GM15510 (cell line): ENCODE results near the gene CLVS2.

Experiments used
- POLR2A ChIP-seq: IDR thresholded peaks from 3 replicates; pipeline ENCODE4 v1.6.1; 2011; ENCODE audit warnings: borderline replicate concordance; ENCODE audit not compliant: insufficient read length; ENCODE audit errors: extremely low read depth

The CLVS2 gene

DNA sequence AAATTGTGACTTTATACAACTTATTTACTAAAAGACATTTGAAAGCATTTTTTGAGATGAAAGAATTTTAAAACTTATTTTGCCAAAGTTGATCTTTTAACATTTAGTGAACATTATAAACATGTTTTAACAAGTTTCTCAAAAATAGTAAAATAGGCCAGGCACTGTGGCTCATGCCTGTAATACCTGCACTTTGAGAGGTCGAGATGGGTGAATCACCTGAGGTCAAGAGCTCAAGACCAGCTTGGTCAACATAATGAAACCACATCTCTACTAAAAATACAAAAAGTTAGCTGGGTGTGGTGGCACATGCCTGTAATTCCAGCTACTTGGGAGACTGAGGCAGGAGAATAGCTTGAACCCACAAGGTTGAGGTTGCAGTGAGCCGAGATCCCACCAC lies 78.6 kb downstream of the CLVS2 start:
- TF ChIP-seq POLR2A = no peak

DNA sequence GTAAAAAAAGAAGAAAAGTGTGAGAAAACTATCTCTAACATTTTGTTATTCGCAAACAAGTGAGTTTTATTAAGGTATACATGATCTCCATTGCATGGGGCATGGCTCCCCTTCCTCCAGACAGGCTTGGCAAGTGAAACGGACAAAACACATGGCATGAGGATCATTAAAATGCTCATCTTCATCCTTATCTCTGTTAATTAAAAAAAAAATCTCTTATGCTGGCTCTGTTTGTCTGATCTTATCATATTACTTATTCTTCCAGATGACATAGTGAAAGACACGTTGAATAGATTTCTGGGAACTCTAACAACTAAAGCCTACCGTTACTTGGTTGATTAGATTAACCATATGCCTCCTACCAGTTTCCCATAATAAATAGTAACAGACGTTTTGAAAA lies 89.4 kb downstream of the CLVS2 start:
- TF ChIP-seq POLR2A = no peak

DNA sequence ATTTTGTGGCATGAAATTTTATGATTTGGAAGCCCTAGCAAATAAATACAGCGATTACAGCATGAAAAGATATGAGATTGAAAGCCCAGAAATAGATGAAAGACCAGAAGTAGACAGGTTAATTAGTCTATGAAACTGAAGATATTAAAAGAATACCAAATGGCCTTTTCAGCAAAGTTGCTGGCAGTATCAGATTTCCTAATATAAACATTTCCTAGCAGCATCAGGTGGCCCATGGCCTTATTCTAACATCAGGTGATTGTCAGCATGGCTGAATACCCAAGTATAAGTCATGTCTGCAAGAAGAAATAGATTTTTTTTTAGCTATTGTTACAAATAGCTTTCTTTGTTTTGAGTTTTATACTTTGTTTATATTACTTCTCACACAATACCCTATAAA lies 93.2 kb downstream of the CLVS2 start:
- TF ChIP-seq POLR2A = no peak

DNA sequence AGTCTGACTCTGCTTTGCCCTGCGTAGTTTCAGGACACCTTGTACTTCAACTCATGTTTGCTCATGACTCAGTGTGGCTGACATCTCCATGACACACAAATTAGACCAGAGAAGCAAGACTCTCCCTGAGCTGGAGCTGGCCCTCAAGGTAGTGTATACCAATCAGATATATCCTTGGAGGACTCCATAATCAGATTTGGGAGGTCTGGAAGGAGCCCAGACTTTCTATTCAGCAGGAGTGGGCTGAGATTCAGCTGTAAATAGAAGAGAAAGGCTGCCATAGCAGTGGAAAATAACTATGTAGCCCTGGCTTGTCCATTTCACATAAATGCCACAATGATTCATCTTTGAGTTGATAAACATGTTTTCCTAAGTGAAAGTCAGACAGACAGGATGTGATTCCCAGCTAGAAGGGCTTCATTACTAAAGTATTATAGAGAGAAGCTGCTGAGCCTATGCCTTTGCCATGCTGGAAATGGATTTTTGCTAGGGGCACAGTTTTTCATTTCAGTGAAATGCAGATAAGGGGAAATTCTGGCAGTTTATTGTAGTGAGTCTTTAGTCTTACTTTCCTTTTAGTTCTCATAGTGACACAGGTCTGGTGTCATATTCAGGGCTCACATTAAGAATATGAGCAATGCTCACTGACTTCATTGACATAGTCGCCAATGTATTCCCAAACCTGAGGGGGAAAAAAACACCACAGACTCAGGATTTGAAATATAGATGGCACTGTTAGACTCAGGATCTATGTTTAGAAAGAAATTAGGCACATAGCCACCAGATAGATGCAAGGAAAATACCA lies 95.3 kb downstream of the CLVS2 start:
- TF ChIP-seq POLR2A = no peak

DNA sequence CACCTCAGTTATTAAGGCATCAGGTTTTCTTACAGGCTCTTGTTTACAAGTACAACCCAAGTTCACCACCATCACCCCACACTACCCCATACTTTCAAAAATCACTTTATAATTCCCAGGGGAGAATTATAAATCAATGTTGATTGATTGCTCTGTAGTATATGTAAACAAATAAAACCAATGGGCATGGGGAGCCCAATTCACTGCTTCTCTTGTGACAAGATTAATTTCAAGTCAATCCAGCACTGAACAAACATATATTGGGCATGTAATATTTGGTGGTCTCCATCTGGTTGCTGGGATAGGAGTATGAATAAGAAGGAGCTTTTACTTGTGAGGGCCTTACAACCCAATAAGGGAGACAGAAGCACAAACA lies 95.8 kb downstream of the CLVS2 start:
- no peak for TF ChIP-seq POLR2A

DNA sequence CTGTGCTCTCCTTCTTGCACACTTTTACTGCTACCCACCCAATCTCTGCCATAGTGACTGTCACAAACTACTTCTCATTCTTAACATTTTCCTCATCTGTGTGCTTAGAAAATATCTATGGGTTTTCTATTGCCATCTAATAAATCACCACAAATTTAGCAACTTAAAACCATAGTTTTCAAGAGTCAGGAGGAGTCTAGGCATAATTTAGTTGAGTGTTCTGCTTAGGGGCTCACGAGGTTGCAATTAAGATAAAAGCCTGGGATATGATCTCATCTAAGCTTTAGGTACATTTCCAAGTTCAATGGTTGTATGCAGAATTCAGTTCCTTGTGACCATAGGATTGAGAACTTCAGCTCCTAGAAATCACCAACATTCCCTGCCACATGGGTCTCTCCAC lies 98.8 kb downstream of the CLVS2 start:
- no peak for TF ChIP-seq POLR2A

DNA sequence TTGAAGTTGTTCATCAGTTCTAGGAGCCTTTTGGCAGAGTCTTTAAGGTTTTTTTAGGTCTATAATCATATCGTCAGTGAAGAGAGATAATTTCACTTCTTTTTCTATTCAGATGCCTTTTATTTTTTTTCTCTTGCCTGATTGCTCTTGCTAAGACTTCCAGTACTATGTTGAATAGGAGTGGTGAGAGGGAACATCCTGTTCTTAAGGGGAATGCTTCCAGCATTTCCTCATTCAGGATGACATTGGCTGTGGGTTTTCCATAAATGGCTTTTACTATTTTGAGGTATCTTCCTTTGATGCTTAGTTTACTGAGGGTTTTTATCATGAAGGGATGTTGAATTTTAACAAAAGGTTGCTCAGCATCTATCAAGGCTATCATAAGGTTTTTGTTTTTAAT lies 109.5 kb downstream of the CLVS2 start:
- no peak for TF ChIP-seq POLR2A

DNA sequence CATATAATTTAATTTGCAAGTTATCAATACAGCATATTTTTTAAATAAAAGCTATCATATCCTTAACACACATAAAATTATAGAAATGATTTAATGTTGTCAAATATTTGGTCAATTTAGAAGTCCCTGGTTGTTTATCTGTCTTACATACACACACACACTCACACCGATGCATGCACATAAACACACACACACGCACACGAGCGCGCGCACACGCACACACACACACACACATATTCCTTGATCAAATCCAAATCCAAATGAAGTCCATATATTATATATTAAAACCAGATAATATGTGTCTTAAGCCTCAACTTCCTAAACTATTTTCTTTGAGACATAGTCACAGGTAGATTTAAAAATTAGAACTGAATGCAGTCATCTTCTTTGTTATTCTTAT lies 120.3 kb downstream of the CLVS2 start:
- TF ChIP-seq POLR2A = no peak

DNA sequence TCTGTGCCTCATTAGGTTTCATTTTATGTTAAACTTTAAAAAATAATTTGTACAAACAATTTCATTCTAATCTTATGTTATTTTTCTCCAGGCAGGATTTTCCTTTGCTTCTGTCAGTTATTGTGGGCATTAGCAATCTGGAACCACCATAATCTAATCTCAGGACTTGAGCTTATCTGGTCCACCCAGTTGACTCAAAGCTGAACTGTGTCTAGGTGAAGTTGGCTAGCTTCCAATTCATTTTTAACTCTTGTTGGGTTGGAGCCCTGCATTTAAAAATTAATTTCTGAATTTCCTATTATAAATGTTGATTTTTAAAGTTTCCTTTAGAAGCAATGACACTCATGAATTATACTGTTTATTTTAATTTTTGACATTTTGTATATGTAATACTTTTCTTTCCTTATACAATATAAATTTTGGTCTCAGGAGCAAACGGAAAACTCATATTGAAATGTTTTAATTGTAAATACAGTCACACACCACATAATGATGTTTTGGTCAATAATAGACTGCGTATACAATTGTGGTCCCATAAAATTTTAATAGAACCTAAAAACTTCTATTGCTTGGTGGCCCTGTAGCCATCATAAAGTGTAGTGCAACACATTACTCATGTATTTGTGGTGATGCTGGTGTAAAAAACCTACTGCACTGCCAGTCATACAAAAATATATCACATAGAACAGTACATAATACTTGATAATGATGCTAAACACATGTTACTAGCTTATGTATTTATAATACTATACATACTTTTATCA lies 121.3 kb downstream of the CLVS2 start:
- TF ChIP-seq POLR2A = no peak

DNA sequence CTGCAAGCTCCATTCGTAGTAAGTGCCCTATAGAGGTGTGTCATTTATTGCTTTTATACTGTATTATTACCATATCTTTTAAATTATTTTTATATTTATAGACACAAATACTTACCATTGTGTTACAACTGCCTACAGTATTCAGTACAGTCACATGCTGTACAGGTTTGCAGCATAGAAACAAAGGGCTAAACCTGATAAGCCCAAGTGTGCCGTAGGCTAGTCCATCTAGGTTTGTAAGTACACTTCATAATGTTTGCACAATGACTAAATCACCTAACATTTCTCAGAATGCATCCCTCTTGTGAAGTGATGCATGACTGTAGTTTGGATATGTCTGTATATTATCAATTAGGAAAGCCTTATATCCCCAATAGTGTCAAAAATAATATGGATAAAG lies 122.8 kb downstream of the CLVS2 start:
- TF ChIP-seq POLR2A = no peak
